HUES64 (cell line): Measurements from ENCODE around the gene SLC49A4.

Experiments
- H3K27ac ChIP-seq: 2 replicates; pipeline ENCODE4 v1.7.0; 2013; ENCODE audit warnings: low read depth, low read length, inconsistent platforms
- H3K27me3 ChIP-seq: 2 replicates; pipeline ENCODE4 v1.6.1; 2013; ENCODE audit warnings: mild to moderate bottlenecking, low read length; ENCODE audit not compliant: insufficient read depth
- H3K36me3 ChIP-seq: 2 replicates; pipeline ENCODE4 v1.6.1; 2013; ENCODE audit warnings: mild to moderate bottlenecking, low read length; ENCODE audit not compliant: insufficient read depth
- H3K4me1 ChIP-seq: 2 replicates; pipeline ENCODE4 v1.6.1; 2013; ENCODE audit warnings: mild to moderate bottlenecking, low read length, moderate library complexity; ENCODE audit not compliant: insufficient read depth
- H3K4me3 ChIP-seq: 2 replicates; pipeline ENCODE4 v1.5.1; 2013; ENCODE audit warnings: mild to moderate bottlenecking, low read length, moderate library complexity
- H3K9ac ChIP-seq: 2 replicates; pipeline ENCODE4 v1.6.1; 2013; ENCODE audit warnings: mild to moderate bottlenecking, low read depth, low read length
- H3K9me3 ChIP-seq: 2 replicates; pipeline ENCODE4 v1.6.1; 2013; ENCODE audit warnings: low read depth, low read length; ENCODE audit not compliant: insufficient read depth
- WGBS: fragments of 150-250, 120-280 bp; methylation state at CpG from one replicate; pipeline ENCODE4 v1.1.7; 2013; ENCODE audit warnings: missing lambda C conversion rate; 5-methylcytosine and 5-hydroxymethylcytosine counted together

Gene SLC49A4

DNA sequence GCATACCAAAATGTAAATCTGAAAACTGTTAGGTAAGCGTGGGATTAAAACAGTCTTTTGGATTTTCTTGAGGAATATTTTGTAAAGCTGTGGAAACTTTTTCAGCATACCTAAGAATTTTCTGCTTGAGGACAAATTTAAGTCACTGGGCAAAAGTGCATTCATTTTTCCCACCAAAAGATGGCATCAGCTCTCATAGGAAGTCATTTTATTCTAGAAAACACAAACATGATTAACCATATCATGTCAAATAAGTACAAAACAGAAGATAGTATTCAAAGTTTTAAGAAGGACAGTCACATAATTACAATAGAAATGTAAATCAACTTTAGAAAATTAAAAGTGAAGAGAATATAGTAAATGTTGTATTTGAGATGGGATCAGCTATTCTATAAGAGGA lies 63.5 kb downstream of the SLC49A4 start:
- Histone ChIP-seq H3K9me3 (no peaks in the 10 kb centered on the region), H3K4me1 (no peaks in the 10 kb centered on the region), H3K36me3 (no peaks in the 10 kb centered on the region), H3K4me3 (no peak overlapping the region), H3K9ac (no peak overlapping the region), H3K27ac (no peak overlapping the region), H3K27me3 (no peaks in the 10 kb centered on the region)
- 75% methylated on average over 1 of the region's 1 CpG for WGBS

DNA sequence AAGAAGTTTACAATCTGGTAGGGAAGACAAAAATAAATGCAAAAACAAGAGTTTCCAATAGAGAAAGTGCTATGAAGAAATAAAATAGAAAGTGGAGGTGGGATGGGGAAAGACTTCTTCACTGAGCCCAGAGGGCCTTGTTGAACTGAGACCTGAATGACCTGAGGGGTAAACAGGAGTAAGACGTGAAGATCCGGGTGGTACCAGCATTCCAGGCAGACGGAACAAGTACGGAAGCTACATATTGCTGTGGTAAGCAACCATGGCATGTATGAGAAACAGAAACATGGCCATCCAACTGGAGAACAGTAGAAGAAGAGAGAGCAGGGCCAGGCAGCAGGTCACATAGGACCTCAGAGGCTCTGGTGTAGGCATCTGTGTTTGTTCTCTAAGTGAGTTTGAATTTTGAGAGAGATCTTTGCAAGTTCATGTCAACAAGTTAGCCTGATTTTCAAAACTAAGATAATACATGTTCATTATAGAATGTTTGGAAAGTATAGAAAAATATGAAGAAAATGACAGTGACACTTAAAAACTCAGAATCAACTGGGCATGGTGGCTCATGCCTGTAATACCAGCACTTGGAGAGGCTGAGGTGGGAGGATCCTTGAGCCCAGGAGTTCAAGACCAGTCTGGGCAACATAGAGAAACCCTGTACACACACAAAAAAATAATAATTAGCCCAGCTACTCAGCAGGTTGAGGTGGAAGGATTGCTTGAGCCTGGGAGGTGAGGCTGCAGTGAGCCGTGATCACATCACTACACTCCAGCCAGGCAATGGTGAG lies 64.3 kb downstream of the SLC49A4 start:
- WGBS, result 96% methylated on average over 4 of the region's 5 CpGs
- Histone ChIP-seq H3K4me1 (no peaks in the 10 kb centered on the region), H3K9me3 (no peaks in the 10 kb centered on the region), H3K36me3 (no peaks in the 10 kb centered on the region), H3K4me3 (no peak overlapping the region), H3K9ac (no peak overlapping the region), H3K27ac (no peak overlapping the region), H3K27me3 (no peaks in the 10 kb centered on the region)

DNA sequence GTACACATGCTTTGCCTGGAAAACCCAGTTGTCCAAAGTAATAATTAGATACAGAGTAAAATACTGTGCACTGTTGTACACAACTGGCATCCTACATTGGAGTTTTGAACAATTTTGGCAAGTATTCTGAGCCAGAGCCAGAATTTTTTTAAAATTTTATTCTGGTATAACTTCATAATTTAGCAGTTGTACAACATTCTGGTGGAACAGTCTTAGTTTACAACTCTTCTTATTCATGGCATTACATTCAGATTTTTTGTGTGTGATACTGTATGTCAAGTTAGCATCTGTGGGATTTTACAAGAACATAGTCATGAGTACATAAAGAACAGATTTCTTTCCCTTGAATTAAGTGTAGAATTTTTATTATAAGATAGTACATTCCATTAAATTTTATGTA lies 67.5 kb downstream of the SLC49A4 start:
- Histone ChIP-seq H3K9me3 (no peaks in the 10 kb centered on the region), H3K4me3 (no peak overlapping the region), H3K4me1 (no peaks in the 10 kb centered on the region), H3K27me3 (no peaks in the 10 kb centered on the region), H3K9ac (no peak overlapping the region), H3K27ac (no peak overlapping the region), H3K36me3 (no peaks in the 10 kb centered on the region)

DNA sequence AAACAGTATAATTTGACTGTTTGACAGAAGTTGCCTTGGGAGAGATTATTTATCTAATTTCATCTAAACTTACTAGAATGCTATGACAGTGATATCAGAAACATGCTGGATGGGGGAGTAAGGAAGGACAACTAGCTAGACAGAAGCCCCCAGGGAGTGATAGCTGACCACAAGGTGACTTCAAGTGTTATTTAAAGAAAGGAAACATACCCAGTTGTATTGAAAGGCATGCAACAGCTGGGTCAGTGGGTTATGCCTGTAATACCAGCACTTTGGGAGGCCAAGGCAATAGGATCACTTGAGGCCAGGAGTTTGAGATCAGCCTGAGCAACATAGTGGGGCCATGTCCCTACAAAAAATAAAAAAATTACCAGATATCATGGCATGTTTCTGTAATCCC lies 69.6 kb downstream of the SLC49A4 start:
- H3K9ac ChIP-seq, result no peak overlapping the region
- no peak overlapping the region for H3K4me3 ChIP-seq
- H3K9me3 ChIP-seq, result no peaks in the 10 kb centered on the region
- no peaks in the 10 kb centered on the region for H3K27me3 ChIP-seq
- no peaks in the 10 kb centered on the region for H3K4me1 ChIP-seq
- no peak overlapping the region for H3K27ac ChIP-seq
- no peaks in the 10 kb centered on the region for H3K36me3 ChIP-seq

DNA sequence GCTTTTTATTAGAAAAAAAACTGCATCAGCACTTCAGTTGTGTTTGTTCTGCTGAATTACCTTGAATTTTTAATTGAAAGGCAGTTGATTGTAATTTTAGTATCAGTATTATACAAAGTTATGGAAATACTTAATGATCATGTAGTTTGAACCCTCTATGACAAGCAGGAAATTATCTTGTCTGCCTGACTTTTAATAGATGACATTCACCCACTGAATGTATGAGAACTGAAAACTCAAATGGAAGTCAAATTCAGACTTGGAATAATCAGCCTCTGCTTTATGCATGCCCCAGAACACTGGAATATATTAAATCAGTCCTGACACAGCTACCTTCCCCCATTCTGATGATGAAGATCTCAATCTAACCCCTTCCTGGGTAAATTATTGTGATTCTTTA lies 73.5 kb downstream of the SLC49A4 start:
- H3K9ac ChIP-seq, result no peak overlapping the region
- H3K27me3 ChIP-seq, result no peaks in the 10 kb centered on the region
- H3K9me3 ChIP-seq, result no peaks in the 10 kb centered on the region
- H3K27ac ChIP-seq, result no peak overlapping the region
- H3K36me3 ChIP-seq, result no peaks in the 10 kb centered on the region
- H3K4me1 ChIP-seq, result no peaks in the 10 kb centered on the region
- no peak overlapping the region for H3K4me3 ChIP-seq

DNA sequence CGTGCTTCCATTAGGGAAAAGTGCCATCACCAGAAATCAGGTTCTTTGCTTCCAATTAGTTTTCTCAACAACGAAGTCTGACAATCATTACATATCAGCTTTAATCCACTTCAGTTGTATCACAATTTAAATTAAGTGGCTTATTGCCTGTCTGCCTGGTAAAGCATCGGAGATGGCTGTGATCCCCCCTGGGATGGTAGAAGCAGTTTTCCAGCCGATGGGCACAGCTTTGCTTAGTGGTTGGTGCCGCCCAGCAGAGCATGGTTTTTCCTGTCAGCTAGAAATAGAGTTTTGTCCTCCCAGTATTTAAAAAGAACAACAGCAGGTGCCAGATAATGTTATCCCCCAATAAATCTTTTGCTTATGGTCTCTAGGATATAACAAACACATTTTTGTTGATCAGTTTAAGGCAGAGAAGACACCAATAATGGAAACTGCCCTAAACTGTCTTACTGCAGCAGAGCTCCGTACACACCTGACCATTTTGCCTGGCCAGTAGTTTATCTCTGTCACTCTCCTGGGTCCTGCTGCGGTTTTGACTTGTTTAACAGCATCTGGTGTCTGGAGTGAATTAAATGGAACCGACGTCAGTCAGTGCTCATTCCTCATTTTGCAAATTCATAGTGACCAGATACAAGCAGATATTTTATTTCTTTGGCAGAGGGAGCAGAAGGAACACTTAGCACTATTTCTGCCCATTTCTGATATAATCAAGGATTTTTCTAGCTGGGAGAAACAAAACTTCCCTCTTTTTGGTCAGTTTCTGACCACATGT lies 79.1 kb downstream of the SLC49A4 start:
- 93% methylated on average over 9 of the region's 9 CpGs for WGBS
- no peak overlapping the region for H3K9ac ChIP-seq
- H3K4me1 ChIP-seq, result no peaks in the 10 kb centered on the region
- H3K36me3 ChIP-seq, result no peaks in the 10 kb centered on the region
- H3K9me3 ChIP-seq, result no peaks in the 10 kb centered on the region
- no peak overlapping the region for H3K27ac ChIP-seq
- no peaks in the 10 kb centered on the region for H3K27me3 ChIP-seq
- no peak overlapping the region for H3K4me3 ChIP-seq

DNA sequence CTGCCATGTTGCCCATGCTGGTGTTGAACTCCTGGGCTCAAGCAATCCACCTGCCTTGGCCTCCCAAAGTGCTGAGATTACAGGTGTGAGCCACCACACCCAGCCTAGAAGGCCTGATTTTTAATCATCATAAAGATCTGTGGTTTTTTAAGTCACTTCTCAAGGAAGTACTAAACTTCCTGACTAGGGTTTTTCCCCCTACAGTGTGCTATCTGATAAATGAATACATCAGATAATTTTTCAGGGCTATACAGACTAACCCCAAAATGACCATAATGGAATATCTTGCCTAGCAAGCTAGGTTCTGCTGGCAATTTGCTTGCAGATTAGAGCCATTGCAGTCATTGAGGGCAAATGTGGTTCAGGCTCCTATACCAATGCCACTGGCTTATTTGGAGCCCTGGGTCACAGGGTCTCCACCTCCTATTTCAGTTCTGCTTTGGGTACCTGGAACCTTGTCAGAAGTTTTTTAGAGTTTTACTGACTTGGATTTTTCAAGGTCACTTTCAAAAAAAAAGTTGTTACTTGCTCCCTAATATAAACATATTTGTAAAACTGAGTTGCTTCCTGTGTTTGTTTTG lies 80.8 kb downstream of the SLC49A4 start:
- Histone ChIP-seq H3K9ac (no peak overlapping the region), H3K36me3 (no peaks in the 10 kb centered on the region), H3K4me3 (no peak overlapping the region), H3K27ac (no peak overlapping the region), H3K4me1 (no peaks in the 10 kb centered on the region), H3K9me3 (no peaks in the 10 kb centered on the region), H3K27me3 (no peaks in the 10 kb centered on the region)

DNA sequence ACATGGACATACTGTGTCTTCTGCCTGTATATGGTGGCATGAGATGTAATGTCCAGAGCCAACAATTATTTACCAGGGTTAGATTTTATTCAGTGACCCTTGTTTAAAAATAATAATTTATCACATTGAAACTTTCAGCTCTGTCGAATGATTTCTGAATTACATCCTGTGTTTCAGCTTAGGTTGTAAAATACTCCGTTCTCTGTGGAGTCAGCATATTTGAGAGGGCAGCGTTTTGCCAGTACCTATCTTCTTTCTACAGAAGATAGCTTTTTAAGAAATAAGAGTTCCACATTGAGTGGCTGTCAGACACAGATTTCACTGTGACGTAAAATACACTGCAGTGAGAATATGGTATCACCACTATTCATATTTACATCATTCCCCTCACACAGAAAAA lies 85.3 kb downstream of the SLC49A4 start:
- Histone ChIP-seq H3K9me3 (no peaks in the 10 kb centered on the region), H3K9ac (no peak overlapping the region), H3K4me1 (no peaks in the 10 kb centered on the region), H3K27ac (no peak overlapping the region), H3K27me3 (no peaks in the 10 kb centered on the region), H3K36me3 (no peaks in the 10 kb centered on the region), H3K4me3 (no peak overlapping the region)
- 92% methylated on average over 4 of the region's 4 CpGs for WGBS

DNA sequence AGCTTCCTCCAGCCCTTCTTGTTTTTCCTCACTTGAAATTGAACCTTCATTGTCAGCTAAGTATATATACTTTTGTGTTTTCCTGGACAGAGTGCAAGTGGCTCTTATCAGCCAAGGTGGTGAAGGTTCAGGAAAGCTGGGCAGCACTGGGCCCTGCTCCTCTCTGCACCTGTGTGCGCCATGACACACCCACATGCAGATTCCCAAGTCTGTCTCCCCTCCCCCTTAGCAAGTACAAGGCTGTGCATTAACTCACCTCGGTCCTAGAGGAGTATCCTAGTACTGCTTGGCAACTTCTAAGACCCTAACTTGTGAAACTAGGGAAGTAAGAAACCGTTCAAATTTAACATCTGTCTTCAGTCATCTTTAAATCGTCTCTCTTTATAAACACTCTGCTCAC lies 85.8 kb downstream of the SLC49A4 start:
- Histone ChIP-seq H3K27ac (no peak overlapping the region), H3K9ac (no peak overlapping the region), H3K36me3 (no peaks in the 10 kb centered on the region), H3K9me3 (no peaks in the 10 kb centered on the region), H3K4me3 (no peak overlapping the region), H3K27me3 (no peaks in the 10 kb centered on the region), H3K4me1 (no peaks in the 10 kb centered on the region)
- 89% methylated on average over 4 of the region's 4 CpGs for WGBS

DNA sequence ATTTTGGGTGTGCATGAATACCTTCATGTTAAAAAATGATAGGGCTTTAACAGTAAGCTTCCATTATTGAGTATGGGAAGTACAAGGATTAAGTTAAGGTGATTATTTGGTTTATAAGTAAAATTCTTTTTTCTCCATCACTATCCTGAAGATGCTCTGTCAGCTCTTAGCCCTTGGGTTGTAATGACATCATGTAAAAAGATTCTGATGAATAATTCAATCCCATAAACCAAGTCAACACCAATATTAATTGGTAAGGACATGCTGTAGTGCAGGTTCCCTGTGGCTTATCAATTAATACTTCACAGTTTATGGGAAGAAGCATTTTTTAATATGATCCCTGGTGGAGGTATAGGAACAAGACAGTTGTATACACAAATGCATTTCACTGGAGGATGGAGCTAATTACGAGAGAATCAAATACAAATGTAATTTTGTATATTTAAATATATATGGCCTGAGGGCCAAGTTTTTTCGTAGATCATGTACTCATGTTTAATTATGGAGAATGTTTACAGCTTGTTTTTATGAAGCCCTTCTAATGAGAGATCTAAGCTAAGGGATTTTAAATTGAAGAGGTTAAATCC lies 87.6 kb downstream of the SLC49A4 start:
- Histone ChIP-seq H3K9me3 (no peaks in the 10 kb centered on the region), H3K27ac (no peak overlapping the region), H3K4me1 (no peaks in the 10 kb centered on the region), H3K27me3 (no peaks in the 10 kb centered on the region), H3K36me3 (no peaks in the 10 kb centered on the region), H3K4me3 (no peak overlapping the region), H3K9ac (no peak overlapping the region)
- 80% methylated on average over 1 of the region's 2 CpGs for WGBS

DNA sequence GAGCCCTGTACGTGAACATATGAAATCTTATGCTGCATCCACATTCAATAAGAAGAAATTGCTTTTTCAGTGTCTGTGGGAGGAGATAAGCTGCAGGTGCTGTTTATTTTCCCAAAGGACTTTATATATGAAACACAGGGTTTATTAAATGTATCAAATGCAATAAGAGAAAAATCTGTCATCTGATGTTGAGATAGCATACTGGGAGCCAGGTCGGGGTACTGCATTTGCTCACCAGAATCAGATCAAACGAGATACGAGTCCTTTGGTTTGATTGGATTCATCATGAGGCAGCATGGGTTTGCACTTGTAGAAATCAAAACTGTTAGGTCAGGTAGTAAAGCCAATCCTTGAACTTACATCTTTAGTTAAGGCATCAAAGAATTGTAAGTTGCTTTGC lies 91.4 kb downstream of the SLC49A4 start:
- Histone ChIP-seq H3K27ac (no peak overlapping the region), H3K4me1 (peaks cover 16% of the 10 kb centered on the region), H3K4me3 (no peak overlapping the region), H3K9me3 (no peaks in the 10 kb centered on the region), H3K9ac (no peak overlapping the region), H3K27me3 (no peaks in the 10 kb centered on the region), H3K36me3 (no peaks in the 10 kb centered on the region)
- 95% methylated on average over 3 of the region's 4 CpGs for WGBS
